ENCODE measurements around the gene ADSL. TPM values are rescaled to one million over a fixed set of nuclear protein-coding genes. Genes with fewer than 3 reads are reported as not detected.

The ADSL gene
- total RNA-seq, 2 experiments from 2014 or later = 117 to 137 TPM

DNA sequence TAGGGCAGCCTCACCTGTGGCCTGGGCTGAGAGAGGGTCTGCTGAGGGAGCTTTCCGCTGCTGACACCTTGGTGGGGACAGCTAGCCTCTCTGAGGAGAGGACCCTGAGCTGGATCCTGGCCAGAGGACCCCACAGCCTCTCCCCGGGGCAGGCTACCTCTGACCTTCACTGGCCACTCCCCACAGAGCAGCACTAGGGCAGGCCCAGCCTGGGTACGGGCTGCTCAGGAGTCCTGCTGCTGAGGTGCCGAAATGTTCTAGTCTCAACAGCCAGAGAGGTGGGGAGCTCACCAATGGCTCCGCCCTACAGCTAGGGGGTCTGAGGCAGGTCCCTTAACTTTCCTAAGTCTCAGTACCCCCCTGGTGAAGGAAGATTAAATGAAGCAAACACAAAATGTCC lies 71.6 kb downstream of the ADSL start:
- POLR2A ChIA-PET = interaction anchor here (0.6 to 2.9 kb wide), 4 partner anchors 15 to 59 kb away, joined by 3 to 17 read pairs (median 4); no protein-coding TSS in a partner anchor
- H3K4me2 ChIP-seq (ENCODE audit: low read length) = peak overlapping the region; percentile 93
- no TSS peak for BruUV-seq (replicated peaks)
- no peaks in the 10 kb centered on the region for H4K20me1 ChIP-seq (ENCODE audit: insufficient read depth, low read length)
- H3K36me3 ChIP-seq (ENCODE audit: insufficient read depth, low read length) = peaks cover 78% of the 10 kb centered on the region
- TF ChIP-seq EZH2phosphoT487 (IDR thresholded peaks at IDR 0.05; ENCODE audit: borderline replicate concordance, low read depth, low read length) = no peak
- TF ChIP-seq, protein P1, sequence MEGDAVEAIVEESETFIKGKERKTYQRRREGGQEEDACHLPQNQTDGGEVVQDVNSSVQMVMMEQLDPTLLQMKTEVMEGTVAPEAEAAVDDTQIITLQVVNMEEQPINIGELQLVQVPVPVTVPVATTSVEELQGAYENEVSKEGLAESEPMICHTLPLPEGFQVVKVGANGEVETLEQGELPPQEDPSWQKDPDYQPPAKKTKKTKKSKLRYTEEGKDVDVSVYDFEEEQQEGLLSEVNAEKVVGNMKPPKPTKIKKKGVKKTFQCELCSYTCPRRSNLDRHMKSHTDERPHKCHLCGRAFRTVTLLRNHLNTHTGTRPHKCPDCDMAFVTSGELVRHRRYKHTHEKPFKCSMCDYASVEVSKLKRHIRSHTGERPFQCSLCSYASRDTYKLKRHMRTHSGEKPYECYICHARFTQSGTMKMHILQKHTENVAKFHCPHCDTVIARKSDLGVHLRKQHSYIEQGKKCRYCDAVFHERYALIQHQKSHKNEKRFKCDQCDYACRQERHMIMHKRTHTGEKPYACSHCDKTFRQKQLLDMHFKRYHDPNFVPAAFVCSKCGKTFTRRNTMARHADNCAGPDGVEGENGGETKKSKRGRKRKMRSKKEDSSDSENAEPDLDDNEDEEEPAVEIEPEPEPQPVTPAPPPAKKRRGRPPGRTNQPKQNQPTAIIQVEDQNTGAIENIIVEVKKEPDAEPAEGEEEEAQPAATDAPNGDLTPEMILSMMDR (conservative IDR thresholded peaks at IDR 0.05; ENCODE audit: low read length) = no peak
- H3K9me3 ChIP-seq (ENCODE audit: low read length) = no peaks in the 10 kb centered on the region
- CTCF ChIA-PET (ENCODE audit: unreplicated experiment) = interaction anchor here (0.6 to 2.4 kb wide), 2 partner anchors 18 to 64 kb away, joined by 4 to 6 read pairs; no protein-coding TSS in a partner anchor
- H3K4me3 ChIP-seq (ENCODE audit: low read depth, low read length, poor library complexity, severe bottlenecking) = no peak overlapping the region
- no peak for DNase-seq (ENCODE audit: low spot score)
- H3K4me1 ChIP-seq (ENCODE audit: insufficient read depth, low read length, poor library complexity, severe bottlenecking) = peaks cover 80% of the 10 kb centered on the region
- peaks cover 3% of the 10 kb centered on the region; the same call in 1 of the 2 replicates for H3K79me2 ChIP-seq (ENCODE audit: insufficient read depth, low read depth, low read length)
- no peaks in the 10 kb centered on the region for H3K9me2 ChIP-seq (ENCODE audit: insufficient read depth, low read length)
- H3K27ac ChIP-seq (ENCODE audit: low read depth, low read length, poor library complexity, severe bottlenecking) = peak overlapping the region; percentile 98
- H2AFZ ChIP-seq (ENCODE audit: low read length) = no peak overlapping the region
- intact Hi-C loops (cut with micrococcal nuclease; ENCODE audit: unreplicated experiment) = no loop called here

DNA sequence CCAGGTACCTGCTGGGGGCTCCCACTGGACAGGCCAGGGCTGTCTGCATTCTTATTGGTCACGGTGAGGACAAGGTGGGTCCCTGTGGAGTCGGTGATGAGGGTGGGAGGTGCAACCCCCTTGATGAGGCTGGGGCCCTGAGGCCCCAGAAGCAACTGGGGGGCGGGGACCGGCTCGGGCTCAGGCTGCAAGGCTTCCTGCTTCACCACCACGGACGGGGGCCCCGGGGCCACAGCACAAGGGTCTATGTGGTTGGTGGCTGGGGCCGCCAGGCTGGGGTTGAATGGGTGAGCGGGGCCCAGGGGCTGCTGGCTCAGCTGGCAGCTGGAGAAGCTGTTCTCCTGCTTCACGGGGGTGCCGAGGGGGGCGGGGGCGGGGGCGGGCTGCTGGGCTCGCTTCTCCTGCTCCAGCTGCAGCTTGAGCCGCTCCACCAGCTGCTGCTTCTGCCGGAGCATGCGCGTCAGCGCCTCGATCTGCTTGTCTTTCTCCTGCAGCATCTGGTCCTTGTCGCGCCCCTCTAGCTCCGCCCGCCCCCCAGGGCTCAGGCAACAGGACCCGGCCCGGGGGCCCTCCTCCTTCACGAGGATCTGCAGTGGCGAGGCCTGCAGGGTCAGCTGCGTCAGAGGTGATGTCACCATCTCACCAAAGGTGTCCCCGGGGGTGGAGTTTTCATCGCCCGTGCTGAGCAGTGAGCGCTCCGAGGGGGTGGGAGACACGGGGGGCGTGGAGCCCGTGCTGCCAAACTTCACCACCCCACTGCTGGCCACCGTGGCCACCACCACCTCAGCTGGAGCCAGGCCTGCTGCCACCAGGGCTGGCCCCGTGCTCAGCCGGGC lies 72.3 kb downstream of the ADSL start:
- Histone ChIP-seq H4K20me1 (ENCODE audit: insufficient read depth, low read length) (no peaks in the 10 kb centered on the region), H3K27ac (ENCODE audit: low read depth, low read length, poor library complexity, severe bottlenecking) (peak overlapping the region; percentile 98), H3K79me2 (ENCODE audit: insufficient read depth, low read depth, low read length) (peaks cover 3% of the 10 kb centered on the region; the same call in 1 of the 2 replicates), H3K36me3 (ENCODE audit: insufficient read depth, low read length) (peaks cover 78% of the 10 kb centered on the region), H3K4me3 (ENCODE audit: low read depth, low read length, poor library complexity, severe bottlenecking) (peak overlapping the region; percentile 14), H3K9me2 (ENCODE audit: insufficient read depth, low read length) (no peaks in the 10 kb centered on the region), H3K9me3 (ENCODE audit: low read length) (no peaks in the 10 kb centered on the region), H3K4me2 (ENCODE audit: low read length) (peak overlapping the region; percentile 93), H2AFZ (ENCODE audit: low read length) (no peak overlapping the region), H3K4me1 (ENCODE audit: insufficient read depth, low read length, poor library complexity, severe bottlenecking) (peaks cover 79% of the 10 kb centered on the region)
- no TSS peak for BruUV-seq (replicated peaks)
- ChIA-PET POLR2A (interaction anchor here (0.6 to 2.9 kb wide), 5 partner anchors 14 to 60 kb away, joined by 3 to 17 read pairs (median 4); no protein-coding TSS in a partner anchor), CTCF (ENCODE audit: unreplicated experiment) (interaction anchor here (0.8 to 2.4 kb wide), 3 partner anchors 15 to 19 kb away, joined by 3 to 6 read pairs (median 3); no protein-coding TSS in a partner anchor)
- peak; percentile 86 for DNase-seq (ENCODE audit: low spot score)
- intact Hi-C loops (cut with micrococcal nuclease; ENCODE audit: unreplicated experiment) = no loop called here
- no peak for TF ChIP-seq EZH2phosphoT487 (IDR thresholded peaks at IDR 0.05; ENCODE audit: borderline replicate concordance, low read depth, low read length)
- TF ChIP-seq, protein P1 (conservative IDR thresholded peaks at IDR 0.05; ENCODE audit: low read length) = no peak
